Activated CD4-positive, alpha-beta T cell treated with anti-CD3 and anti-CD28 coated beads, Interleukin-2, amount 50 U/mL, for 4 hours (primary cell): ENCODE data around the gene HSPA1A.
"Not testable (repeated sequence)": the region's sequence is repeated elsewhere in the genome, so short reads cannot be mapped to it uniquely, and the experiment has no call there.

Experiments used
- DNase-seq, 2 experiments: peaks; one replicate each; pipeline ENCODE4 v3.0.0-alpha.2; 2020

HSPA1A gene

GRCh38 chr6:31813465-31813849, 1.9 kb upstream of the HSPA1A start:
- DNase-seq = no peak

GRCh38 chr6:31814677-31815024, 692 bp upstream of the HSPA1A start:
- DNase-seq = peak; percentile 55 to 57

DNA sequence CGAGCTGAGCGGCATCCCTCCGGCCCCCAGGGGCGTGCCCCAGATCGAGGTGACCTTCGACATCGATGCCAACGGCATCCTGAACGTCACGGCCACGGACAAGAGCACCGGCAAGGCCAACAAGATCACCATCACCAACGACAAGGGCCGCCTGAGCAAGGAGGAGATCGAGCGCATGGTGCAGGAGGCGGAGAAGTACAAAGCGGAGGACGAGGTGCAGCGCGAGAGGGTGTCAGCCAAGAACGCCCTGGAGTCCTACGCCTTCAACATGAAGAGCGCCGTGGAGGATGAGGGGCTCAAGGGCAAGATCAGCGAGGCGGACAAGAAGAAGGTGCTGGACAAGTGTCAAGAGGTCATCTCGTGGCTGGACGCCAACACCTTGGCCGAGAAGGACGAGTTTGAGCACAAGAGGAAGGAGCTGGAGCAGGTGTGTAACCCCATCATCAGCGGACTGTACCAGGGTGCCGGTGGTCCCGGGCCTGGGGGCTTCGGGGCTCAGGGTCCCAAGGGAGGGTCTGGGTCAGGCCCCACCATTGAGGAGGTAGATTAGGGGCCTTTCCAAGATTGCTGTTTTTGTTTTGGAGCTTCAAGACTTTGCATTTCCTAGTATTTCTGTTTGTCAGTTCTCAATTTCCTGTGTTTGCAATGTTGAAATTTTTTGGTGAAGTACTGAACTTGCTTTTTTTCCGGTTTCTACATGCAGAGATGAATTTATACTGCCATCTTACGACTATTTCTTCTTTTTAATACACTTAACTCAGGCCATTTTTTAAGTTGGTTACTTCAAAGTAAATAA, 2.0 kb downstream of the HSPA1A start:
- DNase-seq = not testable (repeated sequence)

GRCh38 chr6:31817929-31818511, 2.7 kb downstream of the HSPA1A start:
- DNase-seq = not testable (repeated sequence)

GRCh38 chr6:31819871-31820299, 4.5 kb downstream of the HSPA1A start:
- DNase-seq = no peak

- not testable (repeated sequence) for DNase-seq
These were observed 5.1 kb downstream of the HSPA1A start for GRCh38 chr6:31820399-31820798.

DNA sequence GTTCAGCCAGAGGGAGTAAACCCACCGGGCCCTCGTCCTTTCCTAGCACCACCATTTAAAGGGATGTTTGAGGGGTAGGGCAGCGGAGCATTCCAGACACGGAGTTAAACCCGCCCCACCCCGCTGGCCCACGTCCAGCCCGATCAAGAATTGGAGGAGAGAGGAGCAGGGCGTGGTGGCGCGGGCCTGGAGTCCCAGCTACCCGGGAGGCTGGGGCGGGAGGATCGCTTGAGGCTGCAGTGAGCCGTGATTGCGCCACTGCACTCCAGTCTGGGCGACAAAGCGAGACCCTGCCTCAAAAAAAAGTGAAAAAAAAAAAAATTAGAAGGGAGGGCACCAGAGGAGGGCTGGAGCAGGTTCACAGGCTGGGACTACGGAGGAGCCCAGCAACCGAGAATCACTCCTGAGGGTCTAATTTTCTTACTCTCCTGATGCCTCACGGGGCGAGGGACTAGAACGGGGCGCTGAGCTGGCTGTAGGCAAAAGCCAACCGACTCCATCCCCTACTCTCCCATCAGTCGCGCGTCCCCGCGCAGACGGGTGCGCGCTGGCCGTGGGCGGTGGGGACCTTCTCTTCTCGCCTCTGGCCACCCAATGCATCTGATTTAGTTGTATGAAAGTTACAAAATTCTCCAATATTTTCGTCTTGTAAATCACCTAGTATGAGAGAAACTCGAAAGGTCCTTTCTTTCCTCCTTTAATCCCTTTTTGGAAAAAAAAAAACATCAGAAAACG, 6.1 kb downstream of the HSPA1A start:
- DNase-seq = peak in 1 of 2 experiments; percentile 51

DNA sequence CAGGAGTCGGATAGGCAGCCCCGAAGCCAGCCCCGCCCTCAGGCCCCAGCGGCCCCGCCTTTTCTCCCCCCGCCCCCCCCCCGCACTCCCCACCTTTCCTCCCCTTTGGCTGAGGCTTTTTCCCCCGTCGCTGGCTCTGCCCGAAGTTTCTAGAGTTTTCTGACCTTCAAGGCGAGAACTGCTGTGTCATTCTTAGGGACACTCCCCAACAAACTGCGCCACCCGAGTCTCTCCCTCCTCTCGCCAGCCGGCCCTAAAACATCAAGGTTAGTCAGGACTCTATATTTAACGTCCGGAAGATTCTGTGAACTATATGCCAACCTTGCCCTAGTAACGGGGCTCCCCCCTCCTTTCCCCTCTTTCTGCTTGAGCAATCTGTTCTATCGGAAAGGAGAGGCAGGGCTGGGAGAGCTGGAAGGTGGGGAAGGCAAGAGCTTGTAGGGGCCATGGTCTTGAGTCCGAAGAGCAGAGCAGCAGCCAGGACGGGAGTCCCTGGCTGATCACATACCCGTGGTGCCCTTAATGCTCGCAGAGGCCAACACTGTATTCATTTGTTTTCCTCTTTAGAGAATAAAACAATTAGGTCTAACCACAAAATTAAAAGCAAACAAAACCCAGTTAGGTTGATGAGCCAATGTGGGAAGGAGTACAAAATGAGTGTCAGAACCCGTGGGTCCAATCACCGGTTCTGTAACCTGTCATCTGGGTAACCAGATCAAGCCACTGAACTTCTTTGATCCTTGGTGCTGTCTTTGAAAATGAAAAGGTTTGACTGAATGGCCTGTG, 6.9 kb downstream of the HSPA1A start:
- DNase-seq = peak in 1 of 2 experiments; percentile 34

DNA sequence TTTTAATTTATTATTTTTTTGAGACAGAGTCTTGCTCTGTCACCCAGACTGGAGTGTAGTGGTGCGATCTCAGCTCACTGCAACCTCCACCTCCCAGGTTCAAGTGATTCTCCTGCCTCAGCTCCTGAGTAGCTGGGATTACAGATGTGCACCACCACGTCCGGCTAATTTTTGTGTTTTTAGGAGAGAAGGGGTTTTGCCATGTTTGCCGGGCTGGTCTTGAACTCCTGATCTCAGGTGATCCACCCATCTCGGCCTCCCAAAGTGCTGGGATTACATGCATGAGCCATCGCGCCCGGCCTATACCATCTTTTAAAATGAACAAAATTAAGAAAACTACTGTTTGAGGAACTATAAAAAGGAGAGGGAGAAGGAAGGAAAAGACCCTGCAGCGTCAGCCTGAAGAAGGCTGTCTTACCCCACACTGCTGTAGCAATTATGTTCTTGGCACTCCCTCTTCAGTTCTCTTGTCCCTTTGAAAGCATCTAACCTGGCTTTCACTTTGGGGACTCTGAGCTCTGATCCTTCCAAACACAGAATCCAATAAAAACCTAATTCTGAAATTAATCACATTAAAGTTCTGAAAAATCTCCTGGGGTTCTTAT, 8.4 kb downstream of the HSPA1A start:
- not testable (repeated sequence) for DNase-seq

- no peak for DNase-seq
These were observed 10.2 kb downstream of the HSPA1A start for GRCh38 chr6:31825553-31825952.

- DNase-seq = no peak
These were observed 11.5 kb downstream of the HSPA1A start for GRCh38 chr6:31826793-31827285.

- peak; percentile 82 to 83 for DNase-seq
These were observed 12.1 kb downstream of the HSPA1A start, which contains the start of gene HSPA1B for GRCh38 chr6:31827286-31828079. HSPA1B (plus strand) TSS chr6:31827738; CDS start chr6:31827951, 213 bp downstream.

DNA sequence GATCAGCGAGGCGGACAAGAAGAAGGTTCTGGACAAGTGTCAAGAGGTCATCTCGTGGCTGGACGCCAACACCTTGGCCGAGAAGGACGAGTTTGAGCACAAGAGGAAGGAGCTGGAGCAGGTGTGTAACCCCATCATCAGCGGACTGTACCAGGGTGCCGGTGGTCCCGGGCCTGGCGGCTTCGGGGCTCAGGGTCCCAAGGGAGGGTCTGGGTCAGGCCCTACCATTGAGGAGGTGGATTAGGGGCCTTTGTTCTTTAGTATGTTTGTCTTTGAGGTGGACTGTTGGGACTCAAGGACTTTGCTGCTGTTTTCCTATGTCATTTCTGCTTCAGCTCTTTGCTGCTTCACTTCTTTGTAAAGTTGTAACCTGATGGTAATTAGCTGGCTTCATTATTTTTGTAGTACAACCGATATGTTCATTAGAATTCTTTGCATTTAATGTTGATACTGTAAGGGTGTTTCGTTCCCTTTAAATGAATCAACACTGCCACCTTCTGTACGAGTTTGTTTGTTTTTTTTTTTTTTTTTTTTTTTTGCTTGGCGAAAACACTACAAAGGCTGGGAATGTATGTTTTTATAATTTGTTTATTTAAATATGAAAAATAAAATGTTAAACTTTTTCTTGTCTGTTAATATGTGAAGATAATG, 14.4 kb downstream of the HSPA1A start:
- DNase-seq = no peak

GRCh38 chr6:31830886-31831335, 15.6 kb downstream of the HSPA1A start:
- DNase-seq = no peak

GRCh38 chr6:31831350-31832215, 16.2 kb downstream of the HSPA1A start:
- DNase-seq = no peak

DNA sequence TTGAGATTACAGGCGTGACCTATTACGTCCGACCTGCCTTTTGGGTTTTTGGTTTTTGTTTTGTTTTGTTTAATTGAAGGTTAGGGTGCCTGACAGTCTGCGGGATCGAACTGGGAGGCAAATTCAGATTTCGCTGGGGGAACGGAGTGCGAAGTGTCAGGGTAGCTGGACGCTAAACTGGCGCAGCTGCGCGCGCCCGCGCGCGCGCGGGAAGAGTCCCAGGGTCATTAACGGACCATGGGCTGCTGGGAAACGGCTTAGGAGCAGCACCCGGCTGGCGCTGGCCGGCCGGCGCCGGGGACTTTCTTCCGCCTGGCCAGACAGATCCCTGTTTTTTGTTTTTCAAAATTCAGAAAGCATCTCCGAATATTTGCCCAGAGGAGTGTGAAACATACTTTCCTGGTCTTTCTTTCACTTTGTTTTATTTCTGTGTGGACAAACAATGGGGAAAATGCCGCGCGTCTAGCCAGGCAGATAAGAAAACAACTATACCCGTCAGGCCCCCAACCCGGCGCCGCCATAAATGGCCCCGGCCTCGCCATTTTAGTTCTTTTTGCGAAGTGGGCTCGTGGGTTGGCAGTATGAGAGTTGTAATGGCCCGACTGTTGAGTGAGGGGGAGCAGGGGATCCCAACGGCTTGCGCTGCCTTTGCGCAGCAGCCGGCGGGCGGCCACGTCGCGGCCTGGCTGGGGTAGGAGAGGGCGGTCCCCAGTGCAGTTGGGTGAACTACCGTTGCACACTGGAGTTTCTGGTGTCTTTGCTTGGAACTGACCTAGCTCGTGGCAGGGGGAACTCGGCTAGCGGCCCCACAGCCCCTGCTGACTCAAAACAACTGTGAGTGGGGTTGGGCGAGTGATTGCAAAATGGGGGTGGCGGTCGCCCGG, 19.3 kb downstream of the HSPA1A start:
- DNase-seq = peak; percentile 75 to 79

DNA sequence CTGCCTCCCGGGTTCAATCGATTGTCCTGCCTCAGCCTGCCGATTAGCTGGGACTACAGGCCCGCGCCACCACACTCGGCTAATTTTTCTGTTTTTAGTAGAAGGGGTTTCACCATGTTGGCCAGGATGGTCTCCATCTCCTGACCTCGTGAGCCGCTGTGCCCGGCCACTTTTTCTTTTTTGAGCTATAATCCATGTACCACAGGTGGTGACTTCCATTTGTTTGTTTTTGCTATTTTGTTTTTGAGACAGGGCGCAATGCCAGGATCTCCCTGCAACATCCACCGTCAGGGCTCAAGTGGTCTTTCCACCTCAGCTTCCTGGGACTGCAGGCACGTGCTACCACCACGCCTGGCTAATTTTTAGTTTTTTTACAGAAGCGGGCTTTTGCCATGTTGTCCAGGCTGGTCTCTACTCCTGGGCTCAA, 20.7 kb downstream of the HSPA1A start:
- no peak for DNase-seq
